WERI-Rb-1 (cell line): ENCODE results near the gene CSNK1D.
A peak's percentile ranks its signal among the peaks of the same experiment; 100 is the strongest.

Source experiments
- DNase-seq: peaks from one replicate; pipeline ENCODE4 v3.0.0-alpha.2; 2020
- H3K27ac ChIP-seq: fragments of 250-450 bp; sonication (Bioruptor Pico); 2 replicates; pipeline ENCODE4 v1.5.1; 2020; ENCODE audit warnings: mild to moderate bottlenecking, moderate library complexity
- H3K27me3 ChIP-seq: fragments of 250-450 bp; sonication (Bioruptor Pico); 2 replicates; pipeline ENCODE4 v1.5.1; 2021; ENCODE audit warnings: mild to moderate bottlenecking, low read depth, moderate library complexity; ENCODE audit not compliant: insufficient read depth, severe bottlenecking
- H3K36me3 ChIP-seq: fragments of 250-450 bp; sonication (Bioruptor Pico); 2 replicates; pipeline ENCODE4 v1.5.1; 2020; ENCODE audit warnings: mild to moderate bottlenecking, moderate library complexity
- H3K4me3 ChIP-seq: 2 replicates; pipeline ENCODE4 v1.5.1; 2011; ENCODE audit warnings: low read depth, mild to moderate bottlenecking, control low read depth, low read length
- H3K9me3 ChIP-seq: fragments of 250-450 bp; sonication (Bioruptor Pico); 2 replicates; pipeline ENCODE4 v1.5.1; 2021; ENCODE audit warnings: mild to moderate bottlenecking, moderate library complexity; ENCODE audit not compliant: severe bottlenecking
- TF ChIP-seq, protein P1 (sequence below): IDR thresholded peaks from 2 replicates; pipeline ENCODE4 v1.5.1; 2011; ENCODE audit warnings: low read depth, mild to moderate bottlenecking, control low read depth, inconsistent platforms, low read length

CSNK1D gene

DNA sequence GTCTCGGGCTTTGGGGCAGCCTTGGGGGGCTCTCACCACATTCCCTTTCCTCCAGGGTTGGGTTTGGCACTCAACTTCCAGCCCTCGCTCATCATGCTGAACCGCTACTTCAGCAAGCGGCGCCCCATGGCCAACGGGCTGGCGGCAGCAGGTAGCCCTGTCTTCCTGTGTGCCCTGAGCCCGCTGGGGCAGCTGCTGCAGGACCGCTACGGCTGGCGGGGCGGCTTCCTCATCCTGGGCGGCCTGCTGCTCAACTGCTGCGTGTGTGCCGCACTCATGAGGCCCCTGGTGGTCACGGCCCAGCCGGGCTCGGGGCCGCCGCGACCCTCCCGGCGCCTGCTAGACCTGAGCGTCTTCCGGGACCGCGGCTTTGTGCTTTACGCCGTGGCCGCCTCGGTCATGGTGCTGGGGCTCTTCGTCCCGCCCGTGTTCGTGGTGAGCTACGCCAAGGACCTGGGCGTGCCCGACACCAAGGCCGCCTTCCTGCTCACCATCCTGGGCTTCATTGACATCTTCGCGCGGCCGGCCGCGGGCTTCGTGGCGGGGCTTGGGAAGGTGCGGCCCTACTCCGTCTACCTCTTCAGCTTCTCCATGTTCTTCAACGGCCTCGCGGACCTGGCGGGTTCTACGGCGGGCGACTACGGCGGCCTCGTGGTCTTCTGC lies 36.3 kb downstream of the CSNK1D start:
- Histone ChIP-seq H3K9me3 (peaks cover 3% of the 10 kb centered on the region), H3K27ac (peak overlapping the region; percentile 7)
- no peak for DNase-seq

DNA sequence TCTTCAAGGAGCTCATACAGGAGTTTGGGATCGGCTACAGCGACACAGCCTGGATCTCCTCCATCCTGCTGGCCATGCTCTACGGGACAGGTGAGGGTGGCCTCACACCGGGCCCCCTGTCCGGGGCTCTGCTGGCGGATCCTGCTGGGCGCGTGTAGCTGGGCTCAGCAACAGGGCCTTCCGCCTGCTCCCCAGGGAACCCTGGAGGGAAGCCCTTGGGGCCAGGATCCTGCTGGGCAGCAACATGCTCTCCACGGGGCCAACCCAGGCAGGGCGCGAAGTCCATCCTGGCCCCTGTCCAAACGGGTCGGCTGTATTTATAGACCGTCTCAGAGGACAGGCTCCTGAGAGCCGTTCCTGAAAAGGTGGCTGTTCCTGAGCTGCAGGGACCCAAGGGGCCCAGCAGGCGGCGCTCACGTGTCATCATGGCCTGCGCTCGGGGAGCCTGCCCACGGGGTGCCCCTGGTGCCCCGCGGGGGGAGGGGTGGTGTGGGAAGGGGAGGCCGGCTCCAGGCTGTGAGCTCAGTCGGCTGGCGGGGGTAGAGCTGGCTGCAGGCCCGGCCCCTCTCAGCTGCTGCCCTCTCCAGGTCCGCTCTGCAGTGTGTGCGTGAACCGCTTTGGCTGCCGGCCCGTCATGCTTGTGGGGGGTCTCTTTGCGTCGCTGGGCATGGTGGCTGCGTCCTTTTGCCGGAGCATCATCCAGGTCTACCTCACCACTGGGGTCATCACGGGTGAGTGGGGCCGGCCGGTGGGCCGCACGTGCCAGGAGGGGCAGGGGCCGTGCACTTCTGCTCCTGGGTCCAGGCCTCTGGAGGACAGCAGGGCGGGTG lies 37.1 kb downstream of the CSNK1D start:
- Histone ChIP-seq H3K9me3 (peaks cover 3% of the 10 kb centered on the region), H3K27ac (peak overlapping the region; percentile 26), H3K27me3 (no peaks in the 10 kb centered on the region), H3K4me3 (no peak overlapping the region), H3K36me3 (peaks cover 29% of the 10 kb centered on the region)
- DNase-seq, result peak; percentile 84
- TF ChIP-seq, protein P1, sequence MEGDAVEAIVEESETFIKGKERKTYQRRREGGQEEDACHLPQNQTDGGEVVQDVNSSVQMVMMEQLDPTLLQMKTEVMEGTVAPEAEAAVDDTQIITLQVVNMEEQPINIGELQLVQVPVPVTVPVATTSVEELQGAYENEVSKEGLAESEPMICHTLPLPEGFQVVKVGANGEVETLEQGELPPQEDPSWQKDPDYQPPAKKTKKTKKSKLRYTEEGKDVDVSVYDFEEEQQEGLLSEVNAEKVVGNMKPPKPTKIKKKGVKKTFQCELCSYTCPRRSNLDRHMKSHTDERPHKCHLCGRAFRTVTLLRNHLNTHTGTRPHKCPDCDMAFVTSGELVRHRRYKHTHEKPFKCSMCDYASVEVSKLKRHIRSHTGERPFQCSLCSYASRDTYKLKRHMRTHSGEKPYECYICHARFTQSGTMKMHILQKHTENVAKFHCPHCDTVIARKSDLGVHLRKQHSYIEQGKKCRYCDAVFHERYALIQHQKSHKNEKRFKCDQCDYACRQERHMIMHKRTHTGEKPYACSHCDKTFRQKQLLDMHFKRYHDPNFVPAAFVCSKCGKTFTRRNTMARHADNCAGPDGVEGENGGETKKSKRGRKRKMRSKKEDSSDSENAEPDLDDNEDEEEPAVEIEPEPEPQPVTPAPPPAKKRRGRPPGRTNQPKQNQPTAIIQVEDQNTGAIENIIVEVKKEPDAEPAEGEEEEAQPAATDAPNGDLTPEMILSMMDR, result peak; percentile 98

More for the DNA sequence above, 36.3 kb downstream of the CSNK1D start:
- no peak overlapping the region for H3K4me3 ChIP-seq
- H3K36me3 ChIP-seq, result peaks cover 35% of the 10 kb centered on the region
- TF ChIP-seq, protein P1, result no peak
- H3K27me3 ChIP-seq, result no peaks in the 10 kb centered on the region

DNA sequence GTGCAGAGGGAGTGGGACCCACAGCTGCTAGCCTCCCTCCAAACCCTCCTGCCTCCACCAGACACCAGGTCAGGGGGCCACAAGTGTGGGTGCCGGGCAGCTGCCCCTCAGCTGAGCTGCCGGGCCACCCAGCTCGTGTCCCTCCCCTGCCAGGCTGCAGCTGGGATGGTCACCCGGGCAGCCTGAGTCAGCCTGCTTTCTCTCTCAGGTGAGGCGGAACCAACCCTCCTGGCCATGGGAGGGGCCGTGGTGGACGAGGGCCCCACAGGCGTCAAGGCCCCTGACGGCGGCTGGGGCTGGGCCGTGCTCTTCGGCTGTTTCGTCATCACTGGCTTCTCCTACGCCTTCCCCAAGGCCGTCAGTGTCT lies 37.7 kb downstream of the CSNK1D start:
- TF ChIP-seq, protein P1, result no peak
- peaks cover 23% of the 10 kb centered on the region for H3K36me3 ChIP-seq
- H3K4me3 ChIP-seq, result no peak overlapping the region
- no peaks in the 10 kb centered on the region for H3K27me3 ChIP-seq
- H3K27ac ChIP-seq, result peak overlapping the region; percentile 26
- peaks cover 3% of the 10 kb centered on the region for H3K9me3 ChIP-seq
- no peak for DNase-seq

DNA sequence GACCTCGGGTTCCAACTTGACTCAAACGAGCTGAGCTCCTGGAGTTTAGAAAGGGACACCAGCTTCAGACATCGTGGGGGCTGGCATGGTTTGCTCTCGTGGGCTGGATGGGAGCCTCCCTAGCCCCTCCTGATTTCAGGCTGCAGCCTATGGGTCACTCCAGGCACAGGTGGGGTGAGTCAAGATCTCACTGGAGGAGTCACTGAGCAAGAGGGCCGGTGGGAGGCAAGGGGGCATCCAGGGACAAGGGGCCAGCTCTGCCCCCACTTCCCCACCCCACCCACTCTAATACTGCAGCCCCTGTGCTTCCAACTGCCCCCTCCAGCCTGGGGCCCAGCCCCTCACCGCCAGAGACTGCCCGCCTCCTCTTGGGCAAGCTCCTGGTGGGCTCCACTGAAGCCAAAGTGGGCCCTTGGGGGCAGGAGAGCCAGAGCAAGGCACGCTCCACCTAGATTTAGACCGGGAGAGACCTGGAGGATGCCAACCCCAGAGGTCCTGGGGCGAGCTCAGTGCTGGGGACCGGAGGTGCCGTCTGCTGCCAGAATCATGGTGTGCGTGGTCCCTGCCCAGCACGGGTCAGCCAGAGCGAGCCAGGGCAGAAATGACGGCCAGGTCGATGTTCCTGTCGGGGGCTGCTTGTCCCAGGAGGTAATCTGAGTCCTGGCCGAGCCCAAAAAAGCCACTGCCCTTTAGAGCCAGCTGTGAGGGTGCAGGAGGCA lies 38.3 kb downstream of the CSNK1D start:
- peaks cover 3% of the 10 kb centered on the region for H3K9me3 ChIP-seq
- H3K27ac ChIP-seq, result no peak overlapping the region
- no peaks in the 10 kb centered on the region for H3K27me3 ChIP-seq
- H3K36me3 ChIP-seq, result peaks cover 17% of the 10 kb centered on the region
- H3K4me3 ChIP-seq, result no peak overlapping the region
- TF ChIP-seq, protein P1, result no peak
- no peak for DNase-seq

DNA sequence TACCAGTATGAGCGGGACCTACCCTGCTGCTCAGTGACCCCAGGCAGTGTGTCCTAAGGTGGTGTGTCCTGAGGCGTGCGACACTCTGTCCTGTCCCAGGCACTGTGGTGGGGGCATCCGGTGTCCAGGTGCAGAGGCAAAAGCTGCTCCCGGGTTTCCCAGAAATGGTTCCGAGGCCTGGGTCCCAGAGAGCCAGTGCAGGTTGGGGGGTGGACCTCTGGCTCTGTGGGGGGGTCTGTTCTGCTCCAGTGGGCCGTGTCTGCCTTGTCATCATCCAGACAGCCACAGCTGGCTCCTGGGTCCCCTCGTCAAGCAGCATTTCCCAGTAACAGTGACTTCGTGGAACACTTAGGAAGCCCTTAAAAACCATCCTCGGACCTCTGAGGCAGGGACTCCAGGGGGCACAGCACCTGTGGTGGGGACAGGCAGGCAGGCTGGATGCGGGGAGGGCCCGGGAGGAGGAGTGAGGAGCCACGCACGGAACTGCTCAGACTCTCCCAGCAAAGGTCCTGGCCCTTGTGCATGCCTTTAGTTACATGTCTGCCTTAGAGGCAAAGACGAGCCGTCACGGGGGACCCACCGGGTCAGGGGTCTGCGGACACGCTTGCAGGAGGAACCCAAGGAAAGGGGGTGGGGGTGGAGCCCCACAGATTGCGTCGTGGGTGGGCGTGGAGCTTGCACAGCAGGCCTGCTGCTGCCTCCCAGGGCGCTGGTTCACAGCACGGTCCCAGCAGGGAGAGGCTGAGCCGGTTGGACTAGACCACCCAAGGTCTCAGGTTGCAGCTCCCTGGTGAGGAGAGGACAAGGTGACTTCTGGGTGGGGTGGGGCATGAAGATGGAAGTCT lies 39.1 kb downstream of the CSNK1D start:
- Histone ChIP-seq H3K4me3 (no peak overlapping the region), H3K27ac (no peak overlapping the region; the same call in 1 of the 2 replicates), H3K27me3 (no peaks in the 10 kb centered on the region), H3K9me3 (peaks cover 3% of the 10 kb centered on the region), H3K36me3 (peaks cover 10% of the 10 kb centered on the region)
- no peak for DNase-seq
- TF ChIP-seq, protein P1, result no peak
